ENCODE results near the gene KIF6. TPM values are rescaled to one million over a fixed set of nuclear protein-coding genes. Genes with fewer than 3 reads are reported as not detected.
"Not testable (repeated sequence)": the region's sequence is repeated elsewhere in the genome, so short reads cannot be mapped to it uniquely, and the experiment has no call there.

Gene KIF6
- total RNA-seq, 2 experiments from 2014 or later, result not detected

DNA sequence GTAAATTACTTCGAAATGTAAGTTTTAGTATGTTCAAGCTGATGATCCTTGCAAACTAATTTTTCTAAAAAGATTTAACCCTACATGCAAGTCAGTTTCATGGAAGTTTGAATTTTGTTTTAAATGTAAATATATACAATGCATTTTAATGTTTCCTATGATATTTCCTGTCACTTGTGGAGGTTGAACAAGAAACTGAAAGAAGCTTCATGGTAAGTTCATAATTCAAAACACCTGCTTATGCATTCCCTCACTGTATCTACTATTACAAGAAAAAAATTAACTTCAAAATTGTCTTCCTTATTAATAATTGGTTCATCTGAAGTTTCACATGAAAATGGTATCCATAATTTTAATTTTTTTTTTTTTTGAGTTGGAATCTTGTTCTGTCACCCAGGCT lies 24.8 kb downstream of the KIF6 start:
- H3K4me3 Mint-ChIP-seq, result no peak overlapping the region
- no peak for DNase-seq
- H3K27ac Mint-ChIP-seq, result no peak overlapping the region
- no peaks in the 10 kb centered on the region for H3K9me3 Mint-ChIP-seq (ENCODE audit: insufficient read depth)
- ChIA-PET CTCF (no interaction called here), POLR2A (no interaction called here)
- H3K4me1 Mint-ChIP-seq (ENCODE audit: low read depth), result no peaks in the 10 kb centered on the region
- H3K27me3 Mint-ChIP-seq (ENCODE audit: low read depth), result peaks cover 2% of the 10 kb centered on the region
- no peaks in the 10 kb centered on the region for H3K36me3 Mint-ChIP-seq (ENCODE audit: low read depth)
- ATAC-seq, result no peak

DNA sequence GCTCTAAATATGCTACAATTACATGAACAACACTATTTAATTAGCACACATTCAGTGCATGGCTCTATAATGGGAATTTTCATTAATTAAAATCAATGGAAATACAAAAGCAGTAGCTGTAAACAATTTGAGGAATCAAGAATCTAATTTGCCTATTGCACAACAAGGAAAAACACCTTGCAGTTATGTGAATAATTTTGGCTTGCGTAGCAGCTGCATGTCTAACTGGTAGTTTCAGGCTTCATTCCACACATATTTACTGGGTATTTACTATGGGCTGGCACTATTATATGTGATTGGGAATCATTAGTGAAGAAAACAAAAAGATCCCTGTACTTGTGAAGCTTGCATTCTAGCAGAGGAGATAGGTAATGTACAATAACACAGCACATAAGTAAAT lies 26.4 kb downstream of the KIF6 start:
- Mint-ChIP-seq H3K27ac (no peak overlapping the region), H3K9me3 (ENCODE audit: insufficient read depth) (no peaks in the 10 kb centered on the region), H3K36me3 (ENCODE audit: low read depth) (no peaks in the 10 kb centered on the region), H3K4me1 (ENCODE audit: low read depth) (no peaks in the 10 kb centered on the region), H3K4me3 (no peak overlapping the region), H3K27me3 (ENCODE audit: low read depth) (peaks cover 9% of the 10 kb centered on the region)
- ATAC-seq (no peak), DNase-seq (no peak)
- ChIA-PET POLR2A (no interaction called here), CTCF (no interaction called here)

DNA sequence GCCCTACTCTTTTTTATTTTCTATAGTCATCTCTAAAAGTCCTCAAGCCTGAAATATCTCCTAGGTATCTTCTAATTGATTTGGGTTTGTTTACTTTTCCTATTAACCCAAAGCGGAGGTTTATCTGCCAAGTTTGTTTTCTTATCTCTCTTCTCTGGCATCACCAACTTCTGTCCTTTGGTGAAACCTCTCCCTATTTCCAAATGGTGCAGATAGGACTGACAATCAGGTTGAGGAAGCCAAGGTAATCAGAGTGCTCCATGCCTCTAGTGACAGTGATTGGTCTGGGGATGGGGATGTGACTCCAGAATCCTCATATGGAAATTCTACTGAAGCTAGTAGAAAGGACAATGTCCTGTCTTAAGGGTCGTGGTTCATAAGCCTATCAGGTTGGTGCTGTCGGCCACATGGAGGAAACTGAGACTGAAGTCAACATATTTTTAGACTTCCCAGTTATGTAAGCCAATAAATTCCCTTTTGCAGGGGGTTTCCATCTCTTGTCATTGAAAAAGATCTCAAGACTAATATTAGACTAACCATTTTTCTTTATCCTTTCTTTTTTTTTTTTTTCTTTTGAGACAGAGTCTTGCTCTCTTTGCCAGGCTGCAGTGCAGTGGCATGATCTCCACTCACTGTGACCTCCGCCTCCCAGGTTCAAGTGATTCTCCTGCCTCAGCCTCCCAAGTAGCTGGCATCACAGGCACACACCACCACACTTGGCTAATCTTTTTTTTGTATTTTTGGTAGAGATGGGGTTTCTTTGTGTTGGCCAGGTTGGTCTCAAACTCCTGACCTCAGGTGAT lies 28.0 kb downstream of the KIF6 start:
- DNase-seq (no peak), ATAC-seq (no peak)
- ChIA-PET POLR2A (interaction anchor here (0.7 kb wide), 1 partner anchor 96 kb away, joined by 3 read pairs; no protein-coding TSS in a partner anchor), CTCF (no interaction called here)
- Mint-ChIP-seq H3K27ac (no peak overlapping the region), H3K27me3 (ENCODE audit: low read depth) (peaks cover 8% of the 10 kb centered on the region), H3K4me1 (ENCODE audit: low read depth) (no peaks in the 10 kb centered on the region), H3K4me3 (no peak overlapping the region), H3K9me3 (ENCODE audit: insufficient read depth) (no peaks in the 10 kb centered on the region), H3K36me3 (ENCODE audit: low read depth) (no peaks in the 10 kb centered on the region)

DNA sequence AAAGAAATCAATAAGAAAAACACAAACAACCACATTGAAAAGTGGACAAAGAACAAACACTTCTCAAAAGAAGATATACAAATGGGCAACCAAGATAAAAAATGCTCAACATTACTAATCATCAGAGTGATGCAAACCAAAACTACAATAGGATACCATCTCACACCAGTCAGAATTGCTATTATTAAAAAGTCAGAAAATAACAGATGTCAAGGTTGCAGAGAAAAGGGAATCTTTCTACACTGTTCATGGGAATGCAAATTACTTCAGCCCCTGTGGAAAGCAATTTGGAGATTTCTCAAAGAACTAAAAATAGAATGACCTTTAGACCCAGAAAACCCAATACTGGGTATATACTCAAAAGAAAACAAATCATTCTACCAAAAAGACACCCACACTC lies 29.8 kb downstream of the KIF6 start:
- ChIA-PET POLR2A (no interaction called here), CTCF (no interaction called here)
- H3K27ac Mint-ChIP-seq, result no peak overlapping the region
- no peaks in the 10 kb centered on the region for H3K4me1 Mint-ChIP-seq (ENCODE audit: low read depth)
- peaks cover 12% of the 10 kb centered on the region for H3K27me3 Mint-ChIP-seq (ENCODE audit: low read depth)
- H3K4me3 Mint-ChIP-seq, result no peak overlapping the region
- H3K36me3 Mint-ChIP-seq (ENCODE audit: low read depth), result no peaks in the 10 kb centered on the region
- no peak for ATAC-seq
- no peak for DNase-seq
- H3K9me3 Mint-ChIP-seq (ENCODE audit: insufficient read depth), result no peaks in the 10 kb centered on the region

DNA sequence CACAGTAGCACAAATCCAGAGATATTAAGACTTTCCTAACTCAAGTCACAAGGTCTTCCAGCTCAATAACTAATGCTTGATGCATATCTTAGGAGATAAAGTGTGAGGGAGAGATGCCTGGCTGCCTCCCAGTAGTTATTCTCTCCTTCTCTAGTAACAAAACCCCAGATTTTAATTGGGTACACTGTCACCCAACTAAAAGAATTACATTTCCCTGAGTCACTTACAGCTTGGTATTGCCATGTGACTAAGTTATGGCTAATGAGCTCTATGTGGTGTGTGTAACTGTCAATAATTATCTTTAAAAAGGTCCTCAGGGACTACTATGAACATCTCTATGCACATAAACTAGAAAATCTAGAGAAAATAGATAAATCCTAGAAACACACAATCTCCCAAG lies 32.0 kb downstream of the KIF6 start:
- Mint-ChIP-seq H3K9me3 (ENCODE audit: insufficient read depth) (no peaks in the 10 kb centered on the region), H3K4me3 (no peak overlapping the region), H3K4me1 (ENCODE audit: low read depth) (no peaks in the 10 kb centered on the region), H3K27me3 (ENCODE audit: low read depth) (peaks cover 16% of the 10 kb centered on the region), H3K36me3 (ENCODE audit: low read depth) (no peaks in the 10 kb centered on the region), H3K27ac (no peak overlapping the region)
- no peak for ATAC-seq
- CTCF ChIA-PET, result no interaction called here
- POLR2A ChIA-PET, result no interaction called here
- DNase-seq, result no peak

DNA sequence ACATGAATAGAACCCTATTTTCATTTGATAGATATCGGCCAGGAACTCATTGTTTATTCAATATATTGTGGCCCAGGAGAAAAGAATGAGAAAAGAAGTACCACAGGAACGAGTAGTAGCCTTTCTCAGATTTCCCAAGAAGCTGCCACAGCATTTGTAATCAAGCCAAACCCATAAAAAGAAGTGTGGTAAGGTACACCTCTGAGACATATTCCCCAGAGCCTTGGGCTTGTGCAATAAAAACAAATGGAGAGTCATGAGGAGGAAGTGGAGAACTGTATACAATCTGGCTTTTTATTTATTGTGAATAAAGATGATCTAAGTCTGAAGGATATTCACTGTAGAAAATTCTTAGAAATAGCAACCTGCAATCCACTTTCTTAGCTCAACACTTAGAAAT lies 36.7 kb downstream of the KIF6 start:
- Mint-ChIP-seq H3K36me3 (ENCODE audit: low read depth) (no peaks in the 10 kb centered on the region), H3K9me3 (ENCODE audit: insufficient read depth) (no peaks in the 10 kb centered on the region), H3K4me3 (no peak overlapping the region), H3K27me3 (ENCODE audit: low read depth) (peaks cover 14% of the 10 kb centered on the region), H3K27ac (no peak overlapping the region), H3K4me1 (ENCODE audit: low read depth) (no peaks in the 10 kb centered on the region)
- ChIA-PET POLR2A (no interaction called here), CTCF (no interaction called here)
- DNase-seq, result no peak
- ATAC-seq, result no peak

DNA sequence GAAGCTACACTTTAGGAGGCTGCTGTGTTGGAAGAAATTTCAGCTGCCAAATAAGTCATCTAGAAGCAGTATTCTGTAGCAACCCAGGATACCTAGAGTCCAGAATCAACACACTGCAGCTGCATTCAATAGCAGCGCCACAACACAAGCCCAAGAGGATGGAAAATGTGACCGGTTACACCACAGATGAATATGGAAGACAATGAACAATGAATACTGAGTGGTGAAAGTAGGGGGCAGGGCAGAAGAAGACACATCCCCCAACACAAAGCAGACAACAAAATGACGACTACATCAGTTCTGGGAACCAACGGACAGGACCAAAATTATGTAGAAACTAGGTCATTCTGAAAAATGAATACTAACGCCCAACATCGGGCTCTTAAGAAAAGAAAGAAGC lies 38.2 kb downstream of the KIF6 start:
- H3K4me1 Mint-ChIP-seq (ENCODE audit: low read depth), result no peaks in the 10 kb centered on the region
- ChIA-PET POLR2A (no interaction called here), CTCF (no interaction called here)
- H3K4me3 Mint-ChIP-seq, result no peak overlapping the region
- DNase-seq (no peak), ATAC-seq (no peak)
- H3K27me3 Mint-ChIP-seq (ENCODE audit: low read depth), result peaks cover 12% of the 10 kb centered on the region
- no peaks in the 10 kb centered on the region for H3K36me3 Mint-ChIP-seq (ENCODE audit: low read depth)
- no peak overlapping the region for H3K27ac Mint-ChIP-seq
- H3K9me3 Mint-ChIP-seq (ENCODE audit: insufficient read depth), result no peaks in the 10 kb centered on the region

DNA sequence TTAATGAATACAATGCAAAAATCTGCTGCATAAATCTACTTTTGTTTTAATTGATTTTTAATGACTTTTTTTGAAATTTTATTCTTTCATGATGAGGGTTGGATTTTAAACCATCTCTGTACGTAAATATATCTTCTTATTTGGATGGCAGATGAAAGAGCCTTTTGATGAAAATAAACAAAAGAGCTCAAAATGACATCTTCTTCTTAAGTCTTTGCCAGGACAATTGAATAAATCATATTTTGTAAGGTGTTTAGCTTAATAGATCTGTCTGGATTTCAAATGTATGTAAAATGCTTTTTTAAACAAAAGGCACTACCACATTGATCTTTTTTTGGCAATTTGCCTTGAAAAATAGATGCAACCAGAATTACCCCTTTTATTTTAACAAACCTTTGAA lies 39.3 kb downstream of the KIF6 start:
- Mint-ChIP-seq H3K27ac (no peak overlapping the region), H3K9me3 (ENCODE audit: insufficient read depth) (no peaks in the 10 kb centered on the region), H3K36me3 (ENCODE audit: low read depth) (no peaks in the 10 kb centered on the region), H3K27me3 (ENCODE audit: low read depth) (peaks cover 12% of the 10 kb centered on the region), H3K4me3 (no peak overlapping the region), H3K4me1 (ENCODE audit: low read depth) (no peaks in the 10 kb centered on the region)
- DNase-seq (no peak), ATAC-seq (no peak)
- ChIA-PET POLR2A (no interaction called here), CTCF (no interaction called here)

DNA sequence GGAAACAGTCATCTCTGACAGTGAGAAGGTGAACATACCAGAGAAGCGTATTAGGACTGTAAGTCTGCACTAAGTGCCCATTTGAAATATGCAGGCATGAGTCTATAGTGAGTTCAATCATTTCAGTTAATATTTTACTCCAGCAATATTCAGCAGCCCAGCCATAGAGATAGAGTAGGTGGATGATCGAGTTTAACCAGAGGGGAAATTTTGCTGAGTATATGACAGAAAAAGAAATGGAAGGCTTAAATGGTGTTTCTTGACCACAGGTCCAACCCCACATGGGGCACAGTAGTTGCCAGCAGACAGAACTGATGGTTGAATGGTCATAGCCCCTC lies 39.8 kb downstream of the KIF6 start:
- Mint-ChIP-seq H3K4me1 (ENCODE audit: low read depth) (no peaks in the 10 kb centered on the region), H3K27ac (no peak overlapping the region), H3K9me3 (ENCODE audit: insufficient read depth) (no peaks in the 10 kb centered on the region), H3K27me3 (ENCODE audit: low read depth) (peaks cover 9% of the 10 kb centered on the region), H3K4me3 (no peak overlapping the region), H3K36me3 (ENCODE audit: low read depth) (no peaks in the 10 kb centered on the region)
- ChIA-PET POLR2A (no interaction called here), CTCF (no interaction called here)
- no peak for DNase-seq
- no peak for ATAC-seq

DNA sequence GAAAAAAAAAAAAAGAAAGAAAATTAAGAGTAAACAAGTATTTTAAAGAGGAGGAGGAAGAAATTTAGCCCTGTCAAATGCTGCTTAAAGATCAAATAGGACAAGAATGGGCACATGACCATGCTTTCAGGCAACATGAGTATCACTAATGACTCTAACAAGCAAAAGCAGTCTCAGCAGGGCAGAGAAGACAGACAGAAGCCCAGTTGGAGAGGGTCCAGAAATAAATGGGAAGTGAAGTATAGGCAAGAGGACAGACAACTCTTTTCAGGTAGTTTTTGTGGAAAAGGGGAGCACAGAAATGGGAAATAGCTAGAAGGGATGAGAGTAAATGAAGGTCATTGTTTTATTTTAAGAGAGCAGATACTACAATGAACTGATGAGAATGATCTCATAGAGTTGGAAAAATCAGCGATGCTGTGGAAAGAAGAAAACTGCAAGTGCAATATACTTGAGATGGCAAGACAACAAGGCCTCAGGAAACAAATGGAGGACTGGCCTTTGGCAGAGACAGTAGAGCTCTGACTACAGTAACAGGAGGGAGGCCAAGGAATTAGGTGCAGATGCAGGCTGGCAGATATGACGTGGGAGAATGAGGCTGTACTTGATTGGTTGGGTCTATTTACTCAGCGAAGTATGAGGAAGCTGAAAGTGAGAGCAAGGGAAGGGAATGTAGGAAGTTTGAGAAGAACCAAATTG lies 40.3 kb downstream of the KIF6 start:
- no peaks in the 10 kb centered on the region for H3K36me3 Mint-ChIP-seq (ENCODE audit: low read depth)
- no peak overlapping the region for H3K27ac Mint-ChIP-seq
- H3K4me3 Mint-ChIP-seq, result no peak overlapping the region
- H3K27me3 Mint-ChIP-seq (ENCODE audit: low read depth), result peaks cover 6% of the 10 kb centered on the region
- ChIA-PET CTCF (no interaction called here), POLR2A (no interaction called here)
- H3K4me1 Mint-ChIP-seq (ENCODE audit: low read depth), result no peaks in the 10 kb centered on the region
- ATAC-seq (no peak), DNase-seq (no peak)
- H3K9me3 Mint-ChIP-seq (ENCODE audit: insufficient read depth), result no peaks in the 10 kb centered on the region

DNA sequence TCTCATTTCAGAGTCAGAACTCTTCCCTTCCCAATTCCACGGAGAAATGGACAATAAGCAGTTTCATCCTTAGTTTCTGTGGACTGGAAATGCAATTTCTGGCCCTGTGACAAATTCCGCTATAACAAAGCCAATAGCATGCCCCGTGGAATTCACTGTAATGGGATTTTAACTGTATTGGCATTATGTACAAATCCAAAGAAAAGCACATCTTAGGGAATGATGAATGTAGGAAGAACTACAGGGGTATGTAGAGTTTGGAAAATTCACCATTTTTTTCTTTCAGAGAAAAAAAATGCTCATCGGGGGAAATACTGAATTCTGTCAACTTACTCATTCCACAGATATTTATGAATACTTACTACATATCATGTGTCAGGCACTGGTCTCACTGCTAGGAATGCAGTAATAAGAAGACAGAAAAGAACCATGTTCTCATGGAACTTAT lies 43.5 kb downstream of the KIF6 start:
- peaks cover 3% of the 10 kb centered on the region for H3K9me3 Mint-ChIP-seq (ENCODE audit: insufficient read depth)
- H3K27ac Mint-ChIP-seq, result no peak overlapping the region
- no peaks in the 10 kb centered on the region for H3K36me3 Mint-ChIP-seq (ENCODE audit: low read depth)
- H3K4me1 Mint-ChIP-seq (ENCODE audit: low read depth), result no peaks in the 10 kb centered on the region
- ChIA-PET CTCF (no interaction called here), POLR2A (no interaction called here)
- DNase-seq (no peak), ATAC-seq (no peak)
- H3K27me3 Mint-ChIP-seq (ENCODE audit: low read depth), result peaks cover 6% of the 10 kb centered on the region
- no peak overlapping the region for H3K4me3 Mint-ChIP-seq

DNA sequence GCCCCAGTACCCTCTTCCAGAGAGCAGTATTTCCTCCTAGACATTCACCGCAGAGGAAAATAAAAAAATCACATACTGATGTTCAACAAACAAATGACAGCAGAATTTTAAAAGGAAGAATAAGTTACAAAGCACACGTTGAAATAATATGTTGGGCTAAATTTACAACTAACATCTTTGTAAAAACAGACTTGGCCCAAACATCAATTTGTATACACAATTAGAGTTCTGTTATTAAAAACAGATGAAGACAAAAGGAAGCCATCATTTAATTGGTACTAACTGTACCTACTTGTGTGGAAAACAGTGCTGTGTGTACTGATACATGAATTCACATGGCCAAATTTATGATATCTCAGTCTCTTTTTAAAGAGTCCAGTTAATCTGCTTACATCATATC lies 46.3 kb downstream of the KIF6 start:
- POLR2A ChIA-PET, result no interaction called here
- no peak overlapping the region for H3K27ac Mint-ChIP-seq
- H3K4me1 Mint-ChIP-seq (ENCODE audit: low read depth), result no peaks in the 10 kb centered on the region
- peaks cover 3% of the 10 kb centered on the region for H3K9me3 Mint-ChIP-seq (ENCODE audit: insufficient read depth)
- ATAC-seq (no peak), DNase-seq (no peak)
- H3K27me3 Mint-ChIP-seq (ENCODE audit: low read depth), result peaks cover 4% of the 10 kb centered on the region
- no peak overlapping the region for H3K4me3 Mint-ChIP-seq
- H3K36me3 Mint-ChIP-seq (ENCODE audit: low read depth), result no peaks in the 10 kb centered on the region
- CTCF ChIA-PET, result interaction anchor here (0.6 kb wide), 1 partner anchor 508 kb away, joined by 3 read pairs; no protein-coding TSS in a partner anchor

DNA sequence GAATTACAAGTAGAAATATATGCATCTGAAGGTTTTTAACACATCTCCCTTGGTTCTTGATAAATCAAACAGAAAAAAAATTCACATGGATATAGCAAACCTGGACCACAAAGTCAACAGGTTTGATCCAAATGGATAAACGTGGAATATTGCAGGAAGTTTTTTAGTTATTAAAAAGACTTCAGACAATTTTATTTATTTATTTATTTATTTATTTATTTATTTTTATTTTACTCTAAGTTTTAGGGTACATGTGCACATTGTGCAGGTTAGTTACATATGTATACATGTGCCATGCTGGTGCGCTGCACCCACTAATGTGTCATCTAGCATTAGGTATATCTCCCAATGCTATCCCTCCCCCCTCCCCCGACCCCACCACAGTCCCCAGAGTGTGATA lies 47.9 kb downstream of the KIF6 start:
- POLR2A ChIA-PET; DNase-seq; H3K9me3 Mint-ChIP-seq (ENCODE audit: insufficient read depth); H3K27me3 Mint-ChIP-seq (ENCODE audit: low read depth); H3K36me3 Mint-ChIP-seq (ENCODE audit: low read depth); H3K27ac Mint-ChIP-seq; ATAC-seq; H3K4me1 Mint-ChIP-seq (ENCODE audit: low read depth); H3K4me3 Mint-ChIP-seq; CTCF ChIA-PET: not testable (repeated sequence)

All from activated CD8-positive, alpha-beta T cell treated with anti-CD3 and anti-CD28 coated beads, Interleukin-2, amount 10 ng/mL, durations not matched to agents 7 days and 5 days (primary cell).